ENCODE results near the gene HINFP.

Gene HINFP

GRCh38 chr11:119106564-119107537 lies 14.5 kb upstream of the HINFP start, which contains the start of gene C2CD2L:
C2CD2L (plus strand) TSS chr11:119107344; CDS start chr11:119107742, 398 bp downstream.
- ChIA-PET POLR2A (interaction anchor here (0.6 to 4.7 kb wide), 6 partner anchors 10 to 135 kb away, joined by 3 to 41 read pairs (median 4); partner anchors contain the start of genes FOXR1 and HMBS), CTCF (interaction anchor here (0.9 to 1.6 kb wide), 10 partner anchors 12 to 417 kb away, joined by 3 to 7 read pairs (median 4); partner anchors contain the start of gene VPS11)
- TF ChIP-seq CTCF (IDR thresholded peaks at IDR 0.05; ENCODE audit: control extremely low read depth, extremely low read depth, low read depth, missing control alignments): no peak
- DNase-seq (ENCODE audit: extremely low spot score): peak; percentile 97

- no peak for DNase-seq (ENCODE audit: extremely low spot score)
- ChIA-PET CTCF (interaction anchor here (1.0 to 2.8 kb wide), 7 partner anchors 11 to 213 kb away, joined by 3 to 29 read pairs (median 4); partner anchors contain the start of genes HINFP and VPS11), POLR2A (interaction anchor here (1.3 to 4.7 kb wide), 2 partner anchors 11 to 13 kb away, joined by 4 to 41 read pairs; a partner anchor contains a TSS)
- TF ChIP-seq CTCF (IDR thresholded peaks at IDR 0.05; ENCODE audit: control extremely low read depth, extremely low read depth, low read depth, missing control alignments): no peak
Measured at GRCh38 chr11:119107538-119108145, 13.7 kb upstream of the HINFP start.

GRCh38 chr11:119108146-119108856 lies 13.1 kb upstream of the HINFP start:
- CTCF ChIA-PET: interaction anchor here (1.2 to 2.8 kb wide), 8 partner anchors 8 to 232 kb away, joined by 3 to 29 read pairs (median 4); partner anchors contain the start of genes CBL, HINFP and NLRX1
- DNase-seq (ENCODE audit: extremely low spot score): peak; percentile 51
- TF ChIP-seq CTCF (IDR thresholded peaks at IDR 0.05; ENCODE audit: control extremely low read depth, extremely low read depth, low read depth, missing control alignments): no peak
- POLR2A ChIA-PET: interaction anchor here (0.5 to 4.7 kb wide), 3 partner anchors 13 to 230 kb away, joined by 3 to 41 read pairs (median 5); partner anchors contain the start of gene HINFP

GRCh38 chr11:119108857-119109221 lies 12.5 kb upstream of the HINFP start:
- no peak for DNase-seq (ENCODE audit: extremely low spot score)
- TF ChIP-seq CTCF (IDR thresholded peaks at IDR 0.05; ENCODE audit: control extremely low read depth, extremely low read depth, low read depth, missing control alignments): no peak
- POLR2A ChIA-PET: interaction anchor here (2.4 to 4.7 kb wide), 2 partner anchors 12 to 14 kb away, joined by 5 to 41 read pairs; partner anchors contain the start of gene HINFP
- CTCF ChIA-PET: interaction anchor here (1.2 to 2.8 kb wide), 9 partner anchors 9 to 231 kb away, joined by 3 to 29 read pairs (median 5); partner anchors contain the start of genes CBL, HINFP and NLRX1

GRCh38 chr11:119109843-119110242 lies 11.5 kb upstream of the HINFP start:
- ChIA-PET CTCF (interaction anchor here (0.9 to 2.8 kb wide), 11 partner anchors 10 to 230 kb away, joined by 3 to 29 read pairs (median 4); partner anchors contain the start of genes CBL, HINFP and NLRX1), POLR2A (interaction anchor here (0.7 to 4.7 kb wide), 4 partner anchors 8 to 42 kb away, joined by 3 to 41 read pairs (median 4); partner anchors contain the start of genes DPAGT1, HINFP and VPS11)
- no peak for TF ChIP-seq CTCF (IDR thresholded peaks at IDR 0.05; ENCODE audit: control extremely low read depth, extremely low read depth, low read depth, missing control alignments)
- no peak for DNase-seq (ENCODE audit: extremely low spot score)
